CD4-positive, alpha-beta T cell treated with Interferon alpha-2 for 1 hour (primary cell): Measurements from ENCODE around the gene MAP4K1.

Experiments
- DNase-seq, 2 donors: peaks; one replicate each; pipeline ENCODE4 v3.0.0-alpha.2; 2020 to 2022

Gene MAP4K1

DNA sequence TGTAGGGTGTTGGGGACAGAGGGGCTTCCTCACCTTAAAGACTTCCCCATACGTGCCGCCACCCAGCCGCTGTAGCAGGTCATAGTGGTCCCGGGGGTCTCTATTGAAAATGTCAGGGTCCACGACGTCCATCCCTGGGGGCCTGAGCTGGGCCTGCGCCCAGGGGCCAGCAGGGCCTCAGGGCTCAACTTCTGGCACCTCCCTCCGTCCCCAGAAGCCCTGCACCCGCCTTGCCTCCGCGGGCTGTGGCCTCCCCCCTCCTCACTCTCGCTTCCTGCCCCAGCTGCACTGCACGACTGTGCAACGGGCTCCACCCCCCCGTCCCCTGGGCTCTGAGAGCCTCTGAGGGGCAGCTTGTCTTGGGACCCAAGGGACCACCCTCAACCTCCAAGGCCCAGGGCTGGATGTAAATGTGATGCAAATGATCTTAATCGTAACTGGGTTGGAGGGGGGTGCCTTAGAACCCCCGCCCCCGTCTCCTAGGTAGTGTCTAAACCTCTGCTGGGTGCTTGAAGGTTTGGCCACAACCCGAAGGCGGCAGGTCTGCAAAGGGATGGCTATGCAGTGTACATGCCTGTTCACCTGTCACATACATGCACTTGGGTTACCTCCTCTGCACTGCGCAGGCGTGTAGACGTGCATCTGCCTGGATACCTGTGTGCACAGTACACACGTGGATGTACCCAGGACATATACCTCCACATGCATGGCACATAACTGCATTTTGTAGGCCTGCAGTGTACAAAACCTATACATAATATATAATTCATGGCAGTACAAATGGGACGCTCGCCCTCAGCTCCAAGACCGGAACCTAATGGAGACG, at the start of gene MAP4K1:
Gene MAP4K1 (minus strand): TSS at position 190 of the 826 bp plus-strand sequence. CDS start 58 bp downstream, at position 132.
- DNase-seq = peak; percentile 65 to 81

DNA sequence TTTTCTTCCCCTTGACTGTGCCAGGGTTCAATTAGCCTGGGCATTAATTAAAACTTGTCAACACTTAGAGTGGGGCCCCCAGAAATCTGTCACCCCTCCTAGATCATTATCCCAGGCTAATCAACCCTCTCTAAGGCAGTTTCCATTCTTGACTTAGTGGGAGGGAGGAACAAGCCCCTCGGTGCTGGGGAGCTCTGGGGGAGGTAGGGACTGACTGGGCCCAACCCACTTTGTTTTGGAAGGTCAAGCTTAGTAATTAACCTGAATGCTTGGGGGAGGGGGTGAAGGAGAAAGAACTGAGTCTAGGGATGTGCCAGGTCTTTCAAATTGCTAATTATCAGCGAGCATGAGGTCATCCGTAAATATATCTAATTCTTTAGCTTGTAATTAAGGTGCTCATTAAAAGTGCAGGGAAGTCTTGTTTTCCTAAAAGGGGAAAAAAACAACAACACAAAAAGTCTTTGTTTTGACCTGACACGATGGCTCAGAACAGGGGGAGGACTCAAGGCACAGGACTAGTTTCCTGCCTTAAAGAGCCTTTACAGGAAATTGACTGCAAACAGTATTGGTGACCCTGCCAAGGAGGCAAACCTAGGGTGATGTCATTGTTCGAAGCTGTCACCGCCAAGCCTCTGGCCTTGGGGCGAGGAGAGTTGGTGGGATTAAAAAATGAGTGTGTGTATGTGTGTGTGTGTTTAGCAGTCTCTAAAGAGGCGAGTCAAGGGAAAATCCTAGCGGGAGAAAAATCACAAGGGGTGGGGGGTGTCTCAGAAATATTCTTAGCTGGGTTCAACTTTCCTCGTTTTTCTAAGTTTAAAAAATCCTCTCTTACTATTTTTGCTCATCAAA, 49.1 kb upstream of the MAP4K1 start:
- DNase-seq = peak; percentile 65 to 84

DNA sequence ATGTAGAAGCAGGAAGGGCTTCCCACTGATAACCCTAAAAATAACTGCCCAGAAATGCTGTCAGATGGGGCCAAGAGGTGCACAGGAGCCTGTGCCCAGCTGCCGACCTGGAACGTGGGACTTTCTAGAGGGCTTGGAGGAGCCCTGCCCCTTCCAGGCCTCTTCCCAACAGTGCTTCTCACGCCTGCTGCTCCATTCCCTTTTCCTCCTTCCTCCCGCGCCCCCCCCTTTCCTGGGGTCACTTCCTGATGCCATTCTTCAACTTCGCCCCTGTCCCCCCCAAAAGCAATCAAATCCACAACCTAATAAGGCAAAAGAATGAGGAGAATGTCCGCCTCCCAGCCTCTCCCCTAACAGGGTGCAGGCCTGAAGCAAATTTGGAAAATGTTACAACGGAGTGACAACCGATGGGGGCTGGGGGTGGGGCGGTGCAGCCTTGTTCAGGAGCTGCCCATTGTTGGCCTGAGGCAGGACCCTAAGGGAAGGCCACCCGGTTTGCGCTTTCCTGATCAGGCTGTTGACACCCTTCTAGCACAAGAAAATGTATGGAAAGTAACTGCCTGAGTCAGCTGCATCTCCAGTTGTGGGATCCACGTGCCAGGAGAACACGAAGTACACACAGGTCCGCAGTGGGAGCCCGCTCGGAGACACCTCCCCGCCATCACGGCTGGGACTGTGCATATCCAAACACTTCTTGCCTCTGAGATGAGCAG, 48.4 kb upstream of the MAP4K1 start:
- DNase-seq = no peak

DNA sequence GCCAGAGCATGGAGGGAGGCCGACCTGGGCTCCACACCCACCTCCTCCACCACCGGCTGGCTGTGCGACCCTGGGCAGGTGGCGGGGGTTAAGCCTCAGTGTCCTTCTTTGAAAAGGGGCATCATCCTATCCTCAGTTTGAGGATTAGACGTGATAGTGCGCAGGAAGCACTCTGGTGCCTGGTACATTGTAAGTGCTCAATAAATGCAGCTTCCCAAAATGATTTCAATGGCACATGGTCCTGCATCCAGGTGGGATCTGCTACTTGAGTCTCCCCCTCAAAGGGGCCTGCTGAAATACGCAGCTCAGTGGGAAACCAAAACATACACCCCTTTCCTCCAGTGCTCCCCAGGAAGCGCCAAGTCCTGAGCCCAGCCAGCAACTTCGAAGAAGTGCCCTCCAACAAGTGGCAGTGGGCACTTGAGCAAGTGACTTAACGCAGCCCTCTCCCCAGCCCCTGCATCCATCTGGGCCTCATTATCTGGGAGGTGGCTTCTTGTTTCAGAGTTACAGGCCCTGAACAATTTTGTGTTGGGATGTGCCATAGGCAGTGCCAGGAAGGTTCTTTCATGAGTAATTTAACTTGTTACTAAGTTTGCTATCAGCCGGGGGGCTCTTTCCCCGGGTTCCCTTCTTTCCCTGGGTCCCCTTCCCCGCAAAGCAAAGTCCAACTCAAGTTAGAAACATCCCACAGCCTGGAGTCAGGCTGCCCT, 47.6 kb upstream of the MAP4K1 start:
- no peak for DNase-seq

DNA sequence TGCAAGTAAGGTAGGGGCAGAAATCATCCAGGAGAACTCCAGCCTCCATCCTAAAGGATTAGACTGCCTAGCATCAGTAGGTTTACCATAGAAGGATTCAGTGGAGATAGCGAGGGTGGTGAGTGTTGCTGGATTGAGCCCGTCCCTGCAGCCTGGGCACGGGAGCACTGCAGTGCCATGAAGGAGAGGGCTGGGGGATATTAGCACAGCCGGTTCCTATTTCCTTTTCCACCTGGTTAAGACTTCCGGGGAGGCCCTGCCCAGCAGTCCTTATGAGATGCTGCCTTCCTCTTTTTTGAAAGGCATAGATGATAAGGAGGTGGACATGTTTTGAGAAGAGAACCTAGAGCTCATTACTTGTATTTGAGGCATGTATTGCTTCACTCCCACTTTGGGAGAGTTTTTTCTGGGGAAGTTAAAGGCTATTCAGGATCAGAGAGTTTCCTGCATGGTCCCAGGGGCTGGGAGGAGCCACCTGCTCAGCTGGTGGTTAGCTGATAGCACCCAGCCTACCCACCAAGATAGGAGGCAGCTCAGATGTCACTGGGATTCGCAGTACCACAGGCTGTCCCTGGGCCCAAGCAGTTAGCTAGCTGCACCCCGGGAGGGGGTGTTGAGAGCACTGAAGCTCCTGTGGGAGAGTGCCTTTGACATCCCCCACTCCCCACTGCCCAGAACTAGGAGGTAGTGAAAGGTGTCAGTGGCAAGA, 46.9 kb upstream of the MAP4K1 start:
- no peak for DNase-seq

DNA sequence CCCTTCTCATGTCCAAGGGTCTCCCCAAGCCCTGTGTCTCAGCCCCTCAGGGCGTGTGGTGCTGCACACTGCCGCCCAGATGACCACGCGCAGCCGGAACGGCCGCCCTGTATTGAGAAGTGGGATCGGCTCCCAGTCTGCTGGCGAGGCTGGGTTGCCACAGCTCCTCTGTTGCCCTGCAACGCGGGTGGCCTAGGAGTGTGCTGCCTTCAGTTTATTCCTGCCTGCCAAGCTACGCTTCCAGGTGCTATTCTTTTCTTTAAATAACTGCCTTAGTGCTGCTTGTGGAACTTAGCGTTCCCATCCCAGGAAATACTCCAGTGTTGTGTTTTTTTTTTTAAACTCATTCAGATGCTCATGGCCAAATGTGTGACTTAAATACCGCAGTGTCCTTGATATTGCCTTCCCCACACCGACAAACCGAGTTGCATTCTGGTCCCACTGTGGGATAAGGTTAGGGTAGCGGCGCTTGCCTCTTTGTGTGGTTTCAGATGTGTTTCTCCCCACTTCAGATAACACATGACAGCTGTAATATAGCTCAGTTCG, 46.3 kb upstream of the MAP4K1 start:
- DNase-seq = peak in 1 of 2 donors; percentile 49

DNA sequence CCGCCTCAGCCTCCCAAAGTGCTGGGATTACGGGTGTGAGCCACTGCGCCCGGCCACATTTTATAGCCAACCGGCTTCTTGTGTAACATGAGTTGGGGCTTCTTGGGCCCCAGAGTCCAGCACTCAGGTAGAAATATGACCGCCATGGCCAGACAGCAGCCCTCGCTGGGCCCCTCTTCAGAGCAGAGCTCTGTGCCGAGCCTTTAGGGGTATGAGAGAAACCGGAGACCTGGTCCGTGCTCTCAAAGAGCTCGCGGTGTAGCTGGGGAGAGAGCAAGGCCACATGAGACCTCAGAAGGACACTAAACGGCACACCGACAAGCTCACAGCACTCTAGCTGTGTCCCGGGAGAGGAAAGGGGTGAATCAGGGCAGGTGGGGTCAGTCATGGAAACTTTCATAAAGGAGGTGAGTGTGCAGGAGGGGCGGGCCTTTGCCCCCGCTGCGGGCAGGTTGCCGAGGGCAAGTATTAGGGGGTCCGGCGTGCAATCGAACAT, 45.5 kb upstream of the MAP4K1 start:
- DNase-seq = no peak

DNA sequence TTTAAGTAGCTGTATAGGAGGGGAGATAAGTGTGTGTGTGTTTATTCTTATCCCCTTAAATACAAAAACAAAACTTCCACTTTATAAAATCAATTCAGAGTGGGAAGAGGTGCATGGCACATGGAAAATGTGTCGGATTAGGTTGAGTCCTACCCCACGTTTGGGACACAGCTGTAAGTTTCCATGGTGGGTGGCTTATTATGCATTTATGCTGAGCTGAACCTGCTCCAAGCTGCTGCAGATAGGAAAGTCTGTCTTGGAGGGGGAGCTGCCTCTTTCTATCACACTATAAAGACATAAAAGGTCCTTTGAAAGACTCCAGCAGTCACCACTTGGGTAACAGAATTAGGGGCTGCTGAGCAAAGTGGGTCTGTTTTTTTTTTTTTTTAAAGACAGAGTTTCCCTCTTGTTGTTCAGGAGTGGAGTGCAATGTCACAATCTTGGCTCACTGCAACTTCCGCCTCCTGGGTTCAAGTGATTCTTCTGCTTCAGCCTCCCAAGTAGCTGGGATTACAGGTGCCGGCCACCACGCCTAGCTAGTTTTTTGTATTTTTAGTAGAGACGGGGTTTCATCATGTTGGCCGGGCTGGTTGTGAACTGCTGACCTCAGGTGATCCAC, 44.9 kb upstream of the MAP4K1 start:
- no peak for DNase-seq

DNA sequence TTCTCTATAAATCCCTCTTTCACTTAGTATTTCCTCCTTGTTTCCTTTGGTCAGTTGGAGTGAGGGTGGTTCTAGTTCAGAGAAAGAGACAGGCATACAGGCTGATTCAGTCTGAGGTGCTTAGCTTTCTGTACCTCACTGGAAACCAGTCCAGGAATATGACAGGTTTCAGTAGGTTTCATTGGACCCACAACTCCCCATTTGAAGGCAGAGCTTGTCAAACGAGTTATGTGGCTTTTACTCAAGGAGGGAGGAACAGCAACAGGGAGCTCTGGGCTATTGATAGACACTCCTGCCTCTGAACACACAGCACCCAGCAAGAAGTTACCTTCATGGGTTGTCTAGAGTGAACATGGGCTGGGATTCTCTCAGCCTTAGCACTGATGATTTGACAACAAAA, 44.2 kb upstream of the MAP4K1 start:
- DNase-seq = no peak

DNA sequence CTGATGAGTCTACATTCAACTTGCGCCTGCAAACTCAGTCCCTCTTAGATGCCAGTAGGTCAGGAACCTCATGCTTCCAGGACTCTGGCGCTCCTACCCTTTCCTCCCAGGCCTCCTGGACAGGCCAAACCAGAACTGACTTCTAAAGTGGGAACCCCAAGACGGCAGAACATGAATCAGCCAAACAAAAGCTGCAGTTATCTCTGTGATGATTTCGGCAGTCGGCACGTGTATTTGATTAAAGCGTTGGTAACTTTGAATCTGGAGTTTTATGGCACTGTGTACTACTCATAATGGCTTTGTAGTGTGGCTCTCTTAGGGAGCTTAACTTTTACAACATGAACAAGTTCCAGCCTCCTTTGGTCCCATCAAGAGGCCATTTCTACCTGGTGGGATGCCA, 43.4 kb upstream of the MAP4K1 start:
- no peak for DNase-seq

DNA sequence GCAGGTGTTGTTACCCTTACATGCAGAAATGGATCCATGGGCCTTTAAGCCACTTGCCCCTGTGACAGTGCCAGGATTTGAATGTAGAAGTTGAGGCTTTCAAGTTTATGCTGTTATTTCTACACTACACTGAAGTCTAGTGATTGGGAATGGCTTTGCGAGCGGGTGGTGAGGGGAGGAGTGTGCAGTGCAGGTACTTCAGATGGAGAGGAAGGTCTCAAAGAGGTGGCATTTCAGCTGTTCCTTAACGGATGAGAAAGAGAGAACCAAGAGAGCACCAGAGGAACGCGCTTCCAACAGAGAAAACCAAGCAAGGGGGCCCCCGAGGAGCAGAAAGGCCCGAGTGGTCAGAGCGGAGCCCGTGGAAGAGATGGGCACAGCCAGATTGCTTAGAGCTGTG, 43.0 kb upstream of the MAP4K1 start:
- DNase-seq = no peak

DNA sequence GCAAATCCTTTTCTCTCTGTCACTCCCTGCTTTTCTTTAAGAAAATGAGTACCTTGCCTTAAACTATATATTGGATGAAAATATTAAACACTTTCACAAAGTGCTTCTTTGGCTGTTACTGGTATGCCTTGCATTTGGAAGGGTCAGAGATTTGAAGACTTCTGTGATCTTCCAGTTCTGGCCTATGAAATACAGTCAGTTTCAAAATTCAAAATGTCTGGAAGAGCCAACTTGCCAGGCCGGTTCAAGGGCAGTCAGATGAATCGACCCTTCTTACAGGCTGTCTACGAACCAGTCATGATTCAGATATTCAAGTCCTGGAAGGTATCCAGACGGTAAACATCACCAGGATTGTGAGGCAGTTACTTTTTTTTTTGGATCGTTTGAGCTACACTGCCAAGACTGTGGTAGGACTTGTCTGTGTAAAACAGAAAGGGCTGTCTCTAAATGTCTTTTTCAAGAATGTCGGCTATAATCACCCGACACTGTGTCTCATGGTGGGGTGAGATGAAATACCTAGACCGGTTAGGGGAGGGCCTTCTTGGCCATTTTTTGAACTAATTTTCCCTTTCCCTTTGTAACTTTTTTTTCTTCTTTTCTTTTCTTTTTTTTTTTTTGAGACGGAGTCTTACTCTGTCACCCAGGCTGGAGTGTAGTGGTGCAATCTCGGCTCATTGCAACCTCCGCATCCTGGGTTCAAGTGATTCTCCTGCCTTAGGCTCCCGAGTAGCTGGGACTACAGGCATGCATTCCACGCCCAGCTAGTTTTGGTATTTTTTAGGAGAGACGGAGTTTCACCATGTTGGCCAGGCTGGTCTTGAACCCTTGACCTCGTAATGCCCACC, 40.9 kb upstream of the MAP4K1 start:
- DNase-seq = no peak

DNA sequence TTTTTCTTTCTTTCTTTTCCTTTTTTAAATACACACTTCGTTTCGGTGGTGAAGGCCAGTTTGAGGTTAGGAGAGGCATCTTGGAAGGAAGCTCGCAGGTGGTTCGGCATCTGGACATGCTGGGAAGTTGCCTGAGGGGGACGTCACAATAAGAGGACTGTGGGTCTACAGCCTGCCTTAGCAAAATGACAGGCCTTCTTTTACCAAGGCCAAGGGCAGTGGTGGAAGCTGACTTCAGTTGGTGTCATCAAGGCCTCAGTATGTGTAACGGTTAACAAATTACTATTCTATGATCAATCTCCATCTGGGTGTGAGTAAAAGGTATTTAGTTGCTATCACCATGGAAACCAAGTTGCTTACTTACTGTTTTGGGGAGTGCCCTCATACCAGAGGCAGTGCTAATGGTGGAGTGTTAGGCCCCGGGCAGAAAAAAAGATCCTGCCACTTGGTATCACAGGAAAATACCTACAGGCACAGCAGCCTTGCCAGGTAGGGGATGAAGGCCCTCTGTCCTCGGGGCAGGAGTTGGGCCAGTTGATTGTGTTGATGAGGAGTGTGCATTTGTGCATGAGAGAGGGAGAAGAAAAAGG, 40.0 kb upstream of the MAP4K1 start:
- DNase-seq = peak in 1 of 2 donors; percentile 46

DNA sequence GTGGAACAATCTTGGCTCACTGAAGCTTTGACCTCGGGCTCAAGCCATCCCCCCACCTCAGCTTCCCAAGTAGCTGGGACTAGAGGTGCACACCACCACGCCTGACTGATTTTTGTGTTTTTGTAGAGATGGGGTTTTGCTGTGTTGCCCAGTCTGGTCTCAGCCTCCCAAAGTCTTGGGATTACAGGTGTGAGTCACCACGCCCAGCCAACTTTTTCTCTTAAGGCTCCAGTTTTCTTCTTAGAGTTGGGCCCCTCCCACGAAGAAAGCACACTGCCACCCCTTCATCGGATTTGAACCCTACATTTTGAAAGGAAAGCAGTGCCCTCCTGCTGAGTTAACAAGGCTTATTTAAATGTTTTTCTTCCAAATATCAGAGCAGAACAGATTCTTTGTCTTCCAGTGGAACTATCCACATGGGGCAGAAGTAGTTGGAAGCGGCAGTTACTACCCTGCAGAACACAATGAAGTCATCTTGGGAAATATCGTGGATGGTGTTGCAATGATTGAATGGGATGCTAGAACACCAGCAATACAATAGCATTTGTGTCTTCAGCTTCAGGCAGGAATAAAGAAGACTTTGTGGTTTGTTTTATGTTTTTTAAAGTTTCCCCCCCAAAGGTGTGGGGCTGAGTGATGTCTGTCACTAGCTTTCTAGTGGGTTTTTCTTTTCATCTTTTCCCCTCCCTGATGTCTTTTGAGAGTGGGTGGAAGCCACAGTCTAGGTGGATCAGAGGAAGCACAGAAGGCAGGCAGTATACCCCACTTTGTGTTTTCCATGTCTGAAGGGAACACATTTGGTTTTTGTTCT, 38.6 kb upstream of the MAP4K1 start:
- peak in 1 of 2 donors; percentile 69 for DNase-seq

DNA sequence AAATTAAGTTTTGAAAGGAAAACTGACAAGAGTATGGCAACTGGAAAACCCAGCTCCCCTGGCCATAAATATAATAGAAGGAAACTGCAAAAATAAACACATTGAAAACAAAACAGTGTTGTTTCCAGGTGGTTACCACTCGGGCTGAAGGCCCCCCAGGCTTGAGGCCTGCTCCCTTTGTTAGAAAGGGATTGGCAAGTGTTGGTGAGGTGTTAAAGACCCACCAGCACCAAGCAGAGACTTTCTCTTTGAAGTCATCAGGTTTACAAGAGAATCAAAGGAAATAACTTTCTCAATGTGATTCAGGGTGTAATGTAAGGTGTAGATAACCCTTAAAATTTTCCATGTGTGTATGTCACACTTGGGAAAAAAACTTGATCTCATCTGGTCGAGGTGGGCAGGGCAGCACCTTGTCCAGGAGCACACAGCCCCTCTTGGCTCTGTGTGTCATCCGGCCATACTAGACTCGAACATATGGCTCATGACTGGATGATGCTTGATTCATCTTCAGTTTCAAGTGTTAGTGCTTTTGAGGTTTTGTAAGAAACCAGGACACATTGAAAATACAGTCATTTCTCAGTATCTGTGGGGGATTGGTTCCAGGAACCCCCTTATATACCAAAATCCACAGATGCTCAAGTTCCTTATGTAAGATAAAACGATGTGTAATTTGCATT, 37.5 kb upstream of the MAP4K1 start:
- peak in 1 of 2 donors; percentile 34 for DNase-seq

DNA sequence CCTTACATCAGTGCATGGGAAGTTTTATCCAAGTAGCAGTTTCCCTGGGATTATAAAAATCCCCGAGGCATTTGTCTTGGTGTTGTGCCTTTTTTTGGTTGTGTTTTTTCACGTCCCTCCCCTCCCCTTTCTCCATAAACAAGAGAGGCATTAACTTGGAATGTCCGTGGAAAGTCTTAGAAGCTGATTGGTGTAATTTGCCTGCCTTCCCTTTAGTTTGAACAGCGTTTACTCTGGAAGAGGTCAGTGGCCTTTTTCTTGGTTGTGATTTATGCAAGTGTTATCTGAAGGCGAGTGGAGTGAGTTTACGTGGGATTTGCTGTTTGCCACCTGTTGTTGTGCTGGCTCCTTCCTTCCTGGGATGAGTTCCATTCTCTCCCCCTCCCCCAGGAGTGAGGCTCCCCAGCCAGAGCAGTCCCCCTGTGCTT, 36.9 kb upstream of the MAP4K1 start:
- DNase-seq = no peak

DNA sequence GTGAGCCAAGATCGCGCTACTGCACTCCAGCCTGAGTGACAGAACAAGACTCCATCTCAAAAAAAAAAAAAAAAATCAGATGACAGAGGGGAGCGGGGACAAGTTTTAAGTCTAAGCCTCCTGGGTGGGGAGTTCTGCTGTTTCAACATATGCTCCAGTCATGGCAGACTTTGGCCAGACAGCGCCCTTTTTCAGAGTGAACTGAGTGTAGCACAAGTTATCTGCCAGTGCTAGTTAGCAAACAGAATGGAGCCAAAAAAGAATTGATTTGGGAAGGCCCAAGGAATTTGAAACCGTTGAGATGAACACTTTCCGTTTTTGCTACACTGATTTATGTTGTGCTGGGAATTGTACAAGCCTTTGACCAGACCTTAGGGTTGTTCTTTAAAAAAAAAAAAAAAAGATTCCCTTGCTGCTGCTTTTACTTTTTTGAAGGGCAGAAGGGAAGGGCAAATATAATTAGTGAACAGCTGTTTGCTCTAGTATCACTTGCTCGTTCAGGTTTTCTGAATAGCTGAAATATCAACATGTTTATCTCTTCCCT, 35.3 kb upstream of the MAP4K1 start:
- DNase-seq = no peak
